ENCODE measurements around the gene ISM1.
"Not testable (repeated sequence)": the region's sequence is repeated elsewhere in the genome, so short reads cannot be mapped to it uniquely, and the experiment has no call there.

The ISM1 gene

DNA sequence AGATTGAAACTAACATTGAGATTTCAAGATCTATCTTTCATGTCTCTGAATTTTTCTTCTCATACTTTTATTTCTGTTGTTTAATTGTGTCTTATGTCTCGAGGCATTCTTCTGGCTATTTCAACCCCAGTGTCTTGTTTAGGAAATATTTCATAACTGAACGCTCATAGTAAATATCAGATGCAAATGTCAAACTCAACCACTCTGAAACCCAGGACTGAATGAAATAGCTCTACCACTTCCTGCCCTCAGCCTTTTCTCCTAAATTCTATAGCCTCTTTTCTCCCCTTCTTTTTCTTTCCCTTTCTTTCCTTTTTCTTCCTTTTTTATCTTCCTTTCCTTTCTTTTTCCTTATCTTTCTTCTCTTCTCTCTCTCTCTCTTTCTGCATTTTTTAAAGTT, 7.7 kb downstream of the ISM1 start:
- no peak for DNase-seq (ENCODE audit: low read depth)
- no peak overlapping the region for H3K4me3 ChIP-seq (ENCODE audit: low read depth, low read length)
- TF ChIP-seq, protein P1, sequence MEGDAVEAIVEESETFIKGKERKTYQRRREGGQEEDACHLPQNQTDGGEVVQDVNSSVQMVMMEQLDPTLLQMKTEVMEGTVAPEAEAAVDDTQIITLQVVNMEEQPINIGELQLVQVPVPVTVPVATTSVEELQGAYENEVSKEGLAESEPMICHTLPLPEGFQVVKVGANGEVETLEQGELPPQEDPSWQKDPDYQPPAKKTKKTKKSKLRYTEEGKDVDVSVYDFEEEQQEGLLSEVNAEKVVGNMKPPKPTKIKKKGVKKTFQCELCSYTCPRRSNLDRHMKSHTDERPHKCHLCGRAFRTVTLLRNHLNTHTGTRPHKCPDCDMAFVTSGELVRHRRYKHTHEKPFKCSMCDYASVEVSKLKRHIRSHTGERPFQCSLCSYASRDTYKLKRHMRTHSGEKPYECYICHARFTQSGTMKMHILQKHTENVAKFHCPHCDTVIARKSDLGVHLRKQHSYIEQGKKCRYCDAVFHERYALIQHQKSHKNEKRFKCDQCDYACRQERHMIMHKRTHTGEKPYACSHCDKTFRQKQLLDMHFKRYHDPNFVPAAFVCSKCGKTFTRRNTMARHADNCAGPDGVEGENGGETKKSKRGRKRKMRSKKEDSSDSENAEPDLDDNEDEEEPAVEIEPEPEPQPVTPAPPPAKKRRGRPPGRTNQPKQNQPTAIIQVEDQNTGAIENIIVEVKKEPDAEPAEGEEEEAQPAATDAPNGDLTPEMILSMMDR (IDR thresholded peaks at IDR 0.05; ENCODE audit: low read depth, low read length, missing control alignments), result no peak
- in situ Hi-C loops (cut with HindIII; ENCODE audit: low sequenced_read_pairs), result no loop called here

DNA sequence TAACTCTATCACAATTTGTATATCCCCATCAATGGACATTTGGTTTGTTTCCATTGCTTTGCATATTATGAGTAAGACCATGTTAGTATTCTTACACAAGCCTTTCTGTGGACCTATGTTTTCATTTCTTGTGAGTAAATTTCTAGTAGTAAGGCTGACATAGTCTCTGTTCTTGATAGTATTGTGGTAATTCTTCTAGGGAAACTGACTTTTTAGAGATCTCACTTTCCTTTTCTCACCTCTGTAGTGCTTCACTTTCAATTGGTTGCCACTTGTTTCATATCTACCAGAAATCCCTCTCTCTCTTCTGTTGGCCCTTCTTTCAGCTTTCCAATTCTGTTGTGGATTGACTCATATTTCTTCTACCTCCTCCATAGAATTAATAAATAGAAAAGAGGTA, 8.5 kb downstream of the ISM1 start:
- in situ Hi-C loops (cut with HindIII; ENCODE audit: low sequenced_read_pairs), result no loop called here
- DNase-seq (ENCODE audit: low read depth), result no peak
- no peak overlapping the region for H3K4me3 ChIP-seq (ENCODE audit: low read depth, low read length)
- TF ChIP-seq, protein P1 (IDR thresholded peaks at IDR 0.05; ENCODE audit: low read depth, low read length, missing control alignments), result no peak

DNA sequence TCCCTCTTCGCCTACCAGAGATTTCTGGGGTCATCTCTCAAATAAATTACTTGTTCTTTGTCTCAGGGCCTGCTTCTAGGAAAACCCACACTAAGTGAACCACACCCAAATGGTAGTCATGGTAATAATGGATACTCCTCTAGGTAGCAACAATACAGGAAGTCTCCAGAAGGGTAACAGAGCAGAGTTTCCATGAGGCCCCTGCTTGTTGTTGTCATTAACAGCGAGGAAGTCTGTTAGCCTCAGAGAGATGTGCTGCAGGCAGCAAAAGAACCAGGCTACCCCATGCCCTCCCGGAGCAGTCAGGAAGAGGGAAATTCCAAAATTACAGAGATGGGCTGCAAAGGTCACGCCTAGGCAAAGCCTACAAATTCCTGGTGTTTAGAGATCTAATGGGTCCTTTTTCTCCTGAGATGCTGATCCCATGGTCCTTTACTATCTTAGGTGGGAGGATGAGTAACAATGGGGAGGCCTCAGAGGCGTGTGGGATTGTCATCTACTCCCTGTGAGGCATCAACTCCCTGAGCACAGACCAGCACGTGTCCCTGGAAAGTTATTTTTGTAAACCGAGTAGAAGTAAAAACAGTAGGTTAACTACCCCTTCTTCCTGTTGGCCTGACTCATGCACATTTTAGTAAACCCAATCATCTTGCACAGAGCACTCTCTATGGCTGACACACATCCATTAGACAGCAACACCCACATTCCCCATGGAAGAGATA, 10.1 kb downstream of the ISM1 start:
- no peak overlapping the region for H3K4me3 ChIP-seq (ENCODE audit: low read depth, low read length)
- TF ChIP-seq, protein P1 (IDR thresholded peaks at IDR 0.05; ENCODE audit: low read depth, low read length, missing control alignments), result no peak
- no peak for DNase-seq (ENCODE audit: low read depth)
- in situ Hi-C loops (cut with HindIII; ENCODE audit: low sequenced_read_pairs), result no loop called here

DNA sequence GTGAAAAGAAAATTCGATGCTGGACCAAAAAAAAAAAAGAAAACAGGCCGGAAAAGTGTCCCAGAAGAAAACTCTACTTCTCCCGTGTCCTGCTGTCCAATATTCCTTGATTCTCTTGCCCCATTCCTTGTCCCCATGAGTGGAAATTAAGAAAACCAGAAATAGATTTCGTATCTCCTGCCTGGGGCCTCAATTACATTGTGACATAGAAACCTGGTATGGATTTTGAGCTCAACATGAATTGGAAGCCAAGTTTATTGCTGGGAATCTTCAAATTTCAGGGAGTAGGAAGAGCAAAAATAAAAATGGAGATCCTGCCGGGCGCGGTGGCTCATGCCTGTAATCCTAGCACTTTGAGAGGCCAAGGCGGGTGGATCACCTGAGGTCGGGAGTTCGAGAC, 11.9 kb downstream of the ISM1 start:
- in situ Hi-C loops (cut with HindIII; ENCODE audit: low sequenced_read_pairs), result no loop called here
- H3K4me3 ChIP-seq (ENCODE audit: low read depth, low read length), result no peak overlapping the region
- TF ChIP-seq, protein P1 (IDR thresholded peaks at IDR 0.05; ENCODE audit: low read depth, low read length, missing control alignments), result no peak
- no peak for DNase-seq (ENCODE audit: low read depth)

DNA sequence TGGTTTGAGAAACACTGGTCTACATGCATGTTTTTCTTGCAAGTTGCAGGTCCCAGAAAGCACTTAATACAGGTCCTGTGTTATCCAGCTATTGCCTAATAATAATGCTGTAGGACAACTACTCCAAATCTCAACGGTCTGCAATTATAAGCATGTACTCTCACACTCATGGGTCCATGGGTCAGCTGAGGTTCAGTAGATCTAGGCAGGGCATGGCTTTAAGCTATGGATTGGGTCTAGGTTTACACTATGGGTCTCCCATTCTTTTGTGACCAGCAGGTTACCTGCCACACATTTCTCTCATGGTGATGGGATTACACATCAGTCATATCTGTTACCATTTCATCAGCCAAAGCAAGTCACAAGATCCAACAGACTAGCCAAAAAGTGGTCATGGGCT, 13.9 kb downstream of the ISM1 start:
- TF ChIP-seq, protein P1 (IDR thresholded peaks at IDR 0.05; ENCODE audit: low read depth, low read length, missing control alignments), result no peak
- no peak overlapping the region for H3K4me3 ChIP-seq (ENCODE audit: low read depth, low read length)
- in situ Hi-C loops (cut with HindIII; ENCODE audit: low sequenced_read_pairs), result no loop called here
- no peak for DNase-seq (ENCODE audit: low read depth)

DNA sequence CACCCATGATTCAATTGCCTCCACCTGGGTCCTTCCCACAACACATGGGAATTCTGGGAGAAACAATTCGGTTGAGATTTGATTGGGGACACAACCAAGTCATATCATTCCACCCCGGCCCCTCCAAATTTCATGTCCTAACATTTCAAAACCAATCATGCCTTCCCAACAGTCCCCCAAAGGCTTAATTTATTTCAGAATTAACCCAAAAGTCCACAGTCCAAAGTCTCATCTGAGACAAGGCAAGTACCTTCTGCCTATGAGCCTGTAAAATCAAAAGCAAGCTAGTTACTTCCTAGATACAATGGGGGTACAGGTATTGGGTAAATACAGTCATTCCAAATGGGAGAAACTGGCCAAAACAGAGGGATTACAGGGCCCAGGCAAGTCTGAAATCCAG, 15.3 kb downstream of the ISM1 start:
- in situ Hi-C loops (cut with HindIII; ENCODE audit: low sequenced_read_pairs); H3K4me3 ChIP-seq (ENCODE audit: low read depth, low read length); DNase-seq (ENCODE audit: low read depth): not testable (repeated sequence)

DNA sequence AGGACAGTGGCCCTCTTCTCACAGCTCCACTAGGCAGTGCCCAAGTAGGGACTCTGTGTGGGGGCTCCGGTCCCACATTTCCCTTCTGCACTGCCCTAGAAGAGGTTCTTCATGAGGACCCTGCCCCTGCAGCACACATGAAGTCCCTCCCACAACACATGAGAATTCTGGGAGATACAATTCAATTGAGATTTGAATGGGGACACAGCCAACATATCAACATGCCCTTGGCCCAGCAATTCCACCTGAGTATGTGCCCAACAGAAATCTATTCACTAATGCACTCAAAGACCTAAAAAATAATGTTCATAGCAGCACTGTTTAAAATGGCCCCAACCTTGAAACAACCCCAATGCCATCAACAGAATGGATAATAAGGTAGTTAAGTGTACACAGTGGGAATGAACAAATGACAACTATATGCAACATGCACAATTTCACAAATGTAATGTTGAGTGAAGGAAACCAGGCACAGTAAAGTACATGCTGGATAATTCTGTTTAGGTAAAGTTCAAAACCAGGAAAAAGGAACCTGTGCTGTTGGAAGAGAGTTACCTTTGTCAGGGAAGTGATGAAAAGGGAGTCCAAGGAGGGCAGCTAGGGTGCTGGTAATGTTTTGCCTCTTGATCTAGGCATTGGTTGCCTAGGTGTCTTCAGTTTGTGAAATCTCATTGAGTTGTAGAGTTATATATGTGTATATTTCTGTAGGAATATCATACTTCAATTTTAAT, 16.1 kb downstream of the ISM1 start:
- TF ChIP-seq, protein P1 (IDR thresholded peaks at IDR 0.05; ENCODE audit: low read depth, low read length, missing control alignments), result no peak
- H3K4me3 ChIP-seq (ENCODE audit: low read depth, low read length), result no peak overlapping the region
- in situ Hi-C loops (cut with HindIII; ENCODE audit: low sequenced_read_pairs), result no loop called here
- DNase-seq (ENCODE audit: low read depth), result no peak
